ENCODE results near the gene NEDD4L.

- TF ChIP-seq CTCF (conservative IDR thresholded peaks at IDR 0.05; ENCODE audit: low read length) (no peak), EZH2phosphoT487 (IDR thresholded peaks at IDR 0.05; ENCODE audit: borderline replicate concordance, low read depth, low read length) (no peak)
These were observed 311.2 kb downstream of the NEDD4L start for GRCh38 chr18:58355243-58355642.

Measured in OCI-LY7 (cell line).